HG02840 (cell line): ENCODE results near the gene ZNF664.
A peak's percentile ranks its signal among the peaks of the same experiment; 100 is the strongest.

Experiments
- ATAC-seq: cut with Tn5 transposase; IDR thresholded peaks from one replicate; pipeline ENCODE4 v1.9.1; 2021; ENCODE audit warnings: mild to moderate bottlenecking, moderate library complexity, moderate number of reproducible peaks; ENCODE audit not compliant: unreplicated experiment, low FRiP score

Gene ZNF664

DNA sequence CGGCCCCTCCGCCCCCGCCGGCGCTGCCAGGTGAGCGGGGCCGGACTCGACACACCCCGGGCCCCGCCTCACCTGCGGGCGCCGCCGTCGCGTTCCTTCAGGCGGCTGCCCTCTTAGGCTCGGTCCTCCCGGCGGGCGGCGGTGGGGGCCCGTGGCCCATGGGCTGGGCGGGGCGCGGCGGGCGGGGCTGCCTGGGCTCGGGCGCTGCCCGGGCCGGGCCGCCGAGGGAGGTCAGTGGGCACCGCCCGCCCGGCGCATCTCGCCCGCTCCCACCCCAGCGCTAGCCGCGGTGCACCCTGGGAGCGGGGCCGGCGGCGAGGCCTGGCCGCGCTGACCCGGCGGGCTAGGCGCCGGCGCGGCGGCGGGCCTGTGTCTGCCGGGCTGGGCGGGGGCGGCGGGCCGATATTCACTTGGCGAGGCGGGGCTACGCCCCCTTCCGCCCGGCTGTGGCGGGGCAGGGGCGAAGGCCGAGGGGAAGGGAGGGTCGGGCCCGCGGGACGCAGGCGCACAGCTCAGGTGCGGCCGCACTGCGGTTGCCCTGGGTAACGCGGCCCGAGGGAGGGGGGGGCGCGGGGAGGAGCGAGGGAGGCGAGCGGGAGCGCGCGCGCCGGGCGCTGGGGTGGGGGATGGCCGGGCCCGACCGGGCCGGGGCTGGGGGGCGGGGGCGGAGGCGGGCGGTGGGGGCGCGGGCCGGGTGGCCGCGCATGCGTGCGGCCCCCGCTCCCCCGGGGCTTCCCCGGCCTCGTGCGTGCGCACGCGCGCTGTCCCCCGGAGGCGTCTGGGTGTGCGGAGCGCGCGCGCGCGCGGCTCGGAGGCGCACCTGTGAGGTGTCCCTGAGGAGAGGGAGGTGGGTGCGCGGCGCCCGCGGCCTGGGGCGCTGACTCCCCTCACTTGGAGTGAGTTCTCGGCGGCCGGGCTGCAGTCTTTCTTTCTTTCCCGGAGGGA is at the start of gene ZNF664, which contains the start of gene CCDC92:
TSS of gene ZNF664 (plus strand) at position 759 of the 945 bp plus-strand sequence. CDS start 38,930 bp downstream, outside the sequence.
TSS of gene CCDC92 (minus strand) at position 375 of the 945 bp plus-strand sequence. CDS start 28,526 bp downstream, outside the sequence.
- ATAC-seq, result peak; percentile 77

- ATAC-seq, result no peak
These were observed 49.1 kb upstream of the ZNF664 start for GRCh38 chr12:123923927-123924326.

DNA sequence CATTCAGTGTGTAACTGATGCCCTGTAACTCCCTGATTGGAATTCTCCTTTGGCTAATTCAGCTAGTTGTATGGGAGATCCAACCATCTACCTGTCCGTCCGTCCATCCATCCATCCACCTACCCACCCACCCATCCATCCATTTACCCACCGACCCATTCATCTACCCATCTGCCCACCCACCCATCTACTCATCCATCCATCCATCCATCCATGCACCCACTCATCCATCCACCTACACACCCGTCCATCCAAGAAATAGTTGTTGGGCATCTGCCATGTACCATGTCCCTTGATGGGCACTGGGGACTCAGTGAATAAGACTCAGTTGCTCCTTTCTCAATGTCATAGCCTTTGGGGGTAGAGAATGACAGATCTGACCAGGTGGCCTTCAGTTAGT is 48.5 kb upstream of the ZNF664 start:
- no peak for ATAC-seq

- ATAC-seq, result no peak
These were observed 44.6 kb upstream of the ZNF664 start for GRCh38 chr12:123928274-123928865.

DNA sequence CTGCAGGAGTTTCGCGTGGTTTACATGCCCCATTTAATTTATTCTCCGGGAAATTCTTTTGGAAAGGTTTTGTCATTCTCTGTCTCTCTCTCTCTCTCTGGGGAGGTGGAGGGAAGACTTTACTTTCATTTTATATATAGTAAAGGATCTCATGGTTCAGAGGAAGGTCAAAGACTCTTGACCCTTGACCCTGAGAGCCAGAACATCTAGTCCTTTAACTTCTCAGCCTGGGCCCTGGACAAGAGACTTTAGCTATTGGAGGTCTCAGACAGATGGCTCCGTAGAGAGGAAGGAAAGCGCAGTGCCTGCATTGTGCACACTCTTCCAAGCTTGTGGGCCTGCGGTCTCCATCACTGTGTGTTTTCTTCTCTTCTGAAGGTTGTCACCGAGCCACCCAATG is 44.1 kb upstream of the ZNF664 start:
- no peak for ATAC-seq

DNA sequence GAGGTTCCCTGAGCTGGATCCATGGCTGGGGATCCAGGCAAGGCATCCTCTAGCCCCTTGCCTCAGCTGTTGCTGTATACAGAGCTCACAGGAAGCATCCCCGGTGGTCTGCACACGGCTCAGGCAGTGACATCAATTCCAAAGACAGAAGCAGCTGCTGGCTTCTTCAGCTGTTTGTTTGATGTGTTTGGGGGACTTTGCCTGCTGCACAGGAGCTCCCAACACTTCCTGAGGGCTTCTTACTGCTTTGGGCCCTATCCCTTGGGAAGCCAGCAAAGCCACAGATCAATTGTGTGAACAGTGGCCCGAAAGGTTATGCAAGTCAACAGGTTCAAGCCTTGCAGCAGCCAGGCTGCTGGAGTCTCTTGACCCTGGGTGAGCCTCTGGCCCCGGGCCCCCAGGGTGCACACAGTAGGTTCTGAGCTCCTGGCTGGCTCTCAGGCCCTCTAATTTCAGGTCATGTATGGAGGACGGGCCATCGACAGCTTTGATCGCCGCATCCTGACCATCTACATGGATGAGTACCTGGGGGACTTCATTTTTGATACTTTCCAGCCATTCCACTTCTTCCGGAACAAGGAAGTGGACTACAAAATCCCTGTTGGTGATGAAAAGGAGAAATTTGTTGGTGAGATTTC is 43.0 kb upstream of the ZNF664 start:
- ATAC-seq, result no peak

DNA sequence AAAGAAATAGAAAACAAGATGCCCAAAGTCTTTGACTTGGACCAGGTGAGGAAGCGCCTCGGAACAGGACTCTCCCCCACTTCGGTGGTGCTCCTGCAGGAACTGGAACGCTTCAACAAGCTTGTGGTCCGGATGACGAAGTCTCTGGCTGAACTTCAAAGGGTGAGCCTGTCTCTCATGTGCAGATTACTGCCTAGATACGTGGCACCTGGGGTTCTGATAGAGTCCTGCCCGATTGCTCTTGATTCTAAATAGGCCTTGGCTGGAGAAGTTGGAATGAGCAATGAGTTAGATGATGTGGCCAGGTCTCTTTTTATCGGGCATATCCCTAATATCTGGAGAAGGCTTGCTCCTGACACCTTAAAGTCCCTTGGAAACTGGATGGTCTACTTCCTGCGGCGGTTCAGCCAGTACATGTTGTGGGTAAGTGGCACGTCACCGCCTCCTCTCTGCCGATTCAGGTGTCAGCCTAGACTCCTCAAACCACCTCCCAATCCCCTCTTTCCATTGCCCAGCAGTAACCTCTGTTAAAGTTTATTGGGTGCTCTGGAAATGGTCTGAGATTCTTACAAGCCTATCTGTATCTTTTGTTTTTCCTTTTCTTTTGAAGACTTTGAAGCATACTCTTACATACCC is 41.2 kb upstream of the ZNF664 start:
- ATAC-seq, result no peak

- no peak for ATAC-seq
These were observed 39.8 kb upstream of the ZNF664 start for GRCh38 chr12:123933214-123933613.

GRCh38 chr12:123934016-123934620 is 38.9 kb upstream of the ZNF664 start:
- no peak for ATAC-seq

DNA sequence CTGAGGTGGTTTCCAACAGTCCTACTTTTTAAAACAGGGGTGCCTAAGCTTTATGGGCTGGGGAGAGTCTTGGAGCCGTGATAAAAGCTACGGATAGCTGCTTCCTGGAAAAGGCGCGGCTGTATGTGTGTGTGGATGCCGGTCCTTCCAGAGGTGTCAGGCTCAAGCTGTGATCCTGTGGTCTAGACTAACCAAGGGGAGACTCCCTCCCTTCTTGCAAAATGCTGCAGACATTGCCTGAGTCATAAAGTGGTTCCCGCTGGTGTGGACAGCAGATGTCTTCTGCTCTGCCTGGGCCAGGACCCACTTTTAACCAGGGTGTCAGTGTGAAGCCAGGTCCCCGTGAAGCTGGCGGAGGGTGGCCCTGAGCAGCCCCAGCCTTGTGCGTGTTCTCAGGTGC is 38.2 kb upstream of the ZNF664 start:
- no peak for ATAC-seq

GRCh38 chr12:123935956-123936355 is 37.1 kb upstream of the ZNF664 start:
- no peak for ATAC-seq

- ATAC-seq, result no peak
These were observed 36.5 kb upstream of the ZNF664 start for GRCh38 chr12:123936471-123936870.

DNA sequence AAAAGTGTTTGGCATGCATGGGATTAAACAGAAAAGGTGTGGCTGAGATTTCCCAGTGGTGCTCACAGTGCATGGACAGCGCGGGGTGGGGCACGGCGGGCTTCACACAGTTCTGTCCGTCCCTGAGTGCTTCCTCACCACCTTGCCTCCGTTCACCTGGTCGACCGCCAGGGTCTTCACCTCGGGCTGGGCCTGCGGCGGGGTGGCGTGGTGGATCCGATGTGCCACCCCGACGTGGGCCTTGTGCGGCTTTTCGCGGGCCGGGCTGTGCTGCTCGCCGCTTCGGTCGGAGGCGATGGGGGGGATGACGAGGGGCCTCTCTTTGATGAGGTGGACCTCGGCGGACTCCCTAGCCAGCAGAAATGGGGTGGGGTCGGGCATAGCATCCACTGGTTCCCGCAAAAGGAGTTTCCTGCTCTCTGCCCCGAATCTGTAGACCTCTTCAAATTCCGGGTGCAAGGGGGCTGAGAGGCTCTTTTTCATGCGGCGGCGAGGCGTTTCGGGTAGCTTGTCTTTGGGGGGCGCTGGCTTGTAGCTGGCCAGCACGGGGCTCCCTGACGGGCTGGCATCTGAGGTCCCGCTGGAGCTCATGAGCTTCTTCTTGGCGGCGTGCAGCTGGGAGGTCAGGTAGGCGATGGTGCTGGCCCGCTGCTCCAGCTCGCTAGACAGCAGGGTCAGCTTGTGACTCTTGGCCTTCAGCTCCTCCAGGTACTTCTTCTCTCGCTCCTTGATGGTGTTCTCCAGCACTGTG is 35.9 kb upstream of the ZNF664 start:
- no peak for ATAC-seq

DNA sequence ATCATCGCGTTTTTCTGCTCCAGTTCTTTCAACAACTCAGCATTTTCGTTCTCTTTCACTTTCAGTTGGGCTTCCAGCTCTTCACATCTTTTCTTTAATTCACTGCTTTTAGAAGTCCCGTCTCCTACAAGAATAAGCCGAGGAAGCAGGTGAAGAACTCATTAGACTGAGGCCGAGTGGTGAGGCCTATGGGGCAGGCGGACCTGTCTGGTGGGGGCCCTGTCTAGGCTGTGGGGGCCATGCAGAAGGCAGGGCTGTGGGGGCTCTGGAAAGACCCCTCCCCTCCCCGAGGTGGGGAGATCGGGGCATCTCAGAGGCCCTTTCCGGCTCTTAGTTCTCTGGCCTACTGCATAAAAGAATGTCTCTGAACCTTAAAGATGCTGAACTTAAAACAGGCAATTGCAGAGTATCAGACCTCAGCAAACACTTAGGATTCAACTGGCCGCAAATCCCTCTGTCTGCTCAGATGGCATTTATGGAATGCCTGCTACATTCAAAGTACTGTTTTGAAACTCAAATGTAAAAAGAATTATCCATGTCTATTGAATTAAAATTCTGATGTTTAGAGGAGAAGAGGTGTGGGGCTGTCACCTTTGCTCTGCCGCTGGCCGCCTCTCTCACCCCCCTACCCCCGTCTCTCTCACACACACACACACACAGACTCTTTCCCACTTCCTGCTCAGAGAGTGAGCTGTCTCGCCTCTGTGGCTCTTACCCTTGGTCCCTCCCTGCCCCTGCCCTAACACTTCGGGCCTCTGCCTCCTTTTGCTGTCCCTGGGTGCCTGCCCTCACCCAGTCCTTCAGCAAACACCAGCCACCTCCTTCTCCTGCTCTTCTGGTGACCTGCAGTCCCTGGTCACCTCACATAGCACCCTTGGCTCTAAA is 35.1 kb upstream of the ZNF664 start:
- no peak for ATAC-seq

DNA sequence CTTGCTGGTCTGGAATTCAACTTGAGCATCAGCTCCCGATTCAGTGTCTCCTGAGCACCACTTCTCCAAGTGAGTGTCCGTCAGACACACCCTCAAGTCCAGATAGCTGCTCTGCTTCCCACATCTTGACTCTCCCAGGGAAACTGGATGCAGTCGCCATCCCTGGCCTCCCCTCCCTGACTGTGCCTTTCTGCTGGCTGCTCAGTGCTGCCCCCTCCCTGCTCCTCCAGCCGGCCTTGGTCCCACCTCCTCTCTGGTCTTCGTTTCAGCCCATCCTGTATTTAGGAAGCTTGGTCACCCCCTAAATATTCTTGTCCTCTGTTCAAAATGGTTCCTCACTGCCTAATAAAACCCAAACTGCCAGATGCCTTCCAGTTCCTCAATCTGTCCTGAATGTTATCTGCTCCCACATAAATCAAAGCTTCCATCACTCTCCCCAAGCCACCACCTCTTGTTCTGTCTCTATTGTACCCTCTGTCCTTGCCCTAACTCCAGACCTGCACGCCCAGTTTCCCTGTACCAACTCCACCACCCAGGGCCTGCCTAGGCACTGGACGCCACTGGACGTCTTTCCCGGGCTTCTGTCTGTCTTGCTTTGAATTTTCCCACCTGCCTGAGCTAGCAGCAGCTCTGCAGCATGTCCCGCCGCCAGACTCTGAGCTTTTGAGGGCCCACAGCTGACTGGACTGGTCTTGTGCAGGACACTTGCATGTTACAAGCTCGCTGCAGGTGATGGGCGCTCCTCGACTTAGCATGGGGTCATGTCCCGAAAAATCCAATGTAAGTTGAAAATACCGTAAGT is 34.1 kb upstream of the ZNF664 start:
- no peak for ATAC-seq

- ATAC-seq, result no peak
These were observed 33.0 kb upstream of the ZNF664 start for GRCh38 chr12:123939716-123940626.

DNA sequence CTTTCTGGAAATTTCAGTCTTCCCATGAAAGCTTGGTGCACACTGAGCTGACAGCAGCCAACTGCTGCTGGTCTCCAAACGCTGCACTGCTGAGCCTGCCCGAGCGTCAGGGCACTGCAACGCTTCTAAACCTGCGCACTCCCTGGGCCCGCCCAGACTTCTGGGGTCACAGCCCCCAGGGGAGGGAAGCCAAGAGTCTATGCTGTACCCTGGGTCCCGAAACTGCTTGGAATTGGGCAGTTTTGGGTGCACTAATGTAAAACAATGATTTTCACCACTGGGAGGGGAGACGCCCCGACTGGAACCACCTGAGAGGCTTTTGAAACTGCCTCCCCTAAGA is 32.4 kb upstream of the ZNF664 start:
- ATAC-seq, result no peak
